ENCODE measurements around the gene DGCR2. TPM values are rescaled to one million over a fixed set of nuclear protein-coding genes. Genes with fewer than 3 reads are reported as not detected.

DGCR2 gene
- total RNA-seq, 2 donors from 2014 or later: 94.3 to 107 TPM

- H3K36me3 ChIP-seq: no peaks in the 10 kb centered on the region
- DNase-seq (ENCODE audit: low spot score): no peak
- TF ChIP-seq, protein P1, sequence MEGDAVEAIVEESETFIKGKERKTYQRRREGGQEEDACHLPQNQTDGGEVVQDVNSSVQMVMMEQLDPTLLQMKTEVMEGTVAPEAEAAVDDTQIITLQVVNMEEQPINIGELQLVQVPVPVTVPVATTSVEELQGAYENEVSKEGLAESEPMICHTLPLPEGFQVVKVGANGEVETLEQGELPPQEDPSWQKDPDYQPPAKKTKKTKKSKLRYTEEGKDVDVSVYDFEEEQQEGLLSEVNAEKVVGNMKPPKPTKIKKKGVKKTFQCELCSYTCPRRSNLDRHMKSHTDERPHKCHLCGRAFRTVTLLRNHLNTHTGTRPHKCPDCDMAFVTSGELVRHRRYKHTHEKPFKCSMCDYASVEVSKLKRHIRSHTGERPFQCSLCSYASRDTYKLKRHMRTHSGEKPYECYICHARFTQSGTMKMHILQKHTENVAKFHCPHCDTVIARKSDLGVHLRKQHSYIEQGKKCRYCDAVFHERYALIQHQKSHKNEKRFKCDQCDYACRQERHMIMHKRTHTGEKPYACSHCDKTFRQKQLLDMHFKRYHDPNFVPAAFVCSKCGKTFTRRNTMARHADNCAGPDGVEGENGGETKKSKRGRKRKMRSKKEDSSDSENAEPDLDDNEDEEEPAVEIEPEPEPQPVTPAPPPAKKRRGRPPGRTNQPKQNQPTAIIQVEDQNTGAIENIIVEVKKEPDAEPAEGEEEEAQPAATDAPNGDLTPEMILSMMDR (IDR thresholded peaks at IDR 0.05): peak in 1 of 4 experiments; percentile 22
- no peak for TF ChIP-seq POLR2AphosphoS5 (IDR thresholded peaks at IDR 0.05)
- 61% methylated on average over 18 of the region's 18 CpGs for WGBS
- H3K4me3 ChIP-seq: no peak overlapping the region
- no peak overlapping the region for H3K27ac ChIP-seq
- intact Hi-C loops (cut with DNase I): no loop called here
- peaks cover 11% of the 10 kb centered on the region for H3K4me1 ChIP-seq (replicated peaks)
- H3K9me3 ChIP-seq: no peaks in the 10 kb centered on the region
- H3K27me3 ChIP-seq (replicated peaks; ENCODE audit: insufficient read depth): no peaks in the 10 kb centered on the region
Observed at GRCh38 chr22:19105867-19106802, 16.1 kb downstream of the DGCR2 start.

DNA sequence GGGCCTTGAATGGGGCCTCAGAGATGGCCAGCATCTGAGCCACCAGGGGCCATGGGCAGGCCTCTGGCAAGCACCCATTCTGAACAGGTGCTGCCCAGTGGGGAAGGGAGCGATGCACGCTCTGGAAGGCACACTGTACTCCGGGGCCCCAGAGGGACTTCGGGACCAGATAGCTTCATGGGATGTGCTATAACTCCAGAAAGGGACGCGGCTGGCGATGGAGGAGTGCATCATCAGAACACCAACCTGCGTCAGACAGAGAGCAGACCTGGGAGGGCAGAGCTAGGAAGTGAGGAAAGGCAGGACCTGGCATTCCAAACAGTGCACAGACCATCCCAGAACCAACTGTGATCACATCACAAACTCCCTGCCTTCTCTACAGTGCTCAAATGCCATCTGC, 16.8 kb downstream of the DGCR2 start:
- DNase-seq (ENCODE audit: low spot score): no peak
- no peak for TF ChIP-seq POLR2A (IDR thresholded peaks at IDR 0.05)
- no peak for TF ChIP-seq POLR2AphosphoS5 (IDR thresholded peaks at IDR 0.05)
- TF ChIP-seq, protein P1 (IDR thresholded peaks at IDR 0.05): no peak
- no peaks in the 10 kb centered on the region for H3K36me3 ChIP-seq
- H3K9me3 ChIP-seq: no peaks in the 10 kb centered on the region
- 95% methylated on average over 8 of the region's 8 CpGs for WGBS
- H3K27me3 ChIP-seq (replicated peaks; ENCODE audit: insufficient read depth): no peaks in the 10 kb centered on the region
- H3K27ac ChIP-seq: no peak overlapping the region
- peaks cover 11% of the 10 kb centered on the region for H3K4me1 ChIP-seq (replicated peaks)
- no peak overlapping the region for H3K4me3 ChIP-seq
- intact Hi-C loops (cut with DNase I): no loop called here

DNA sequence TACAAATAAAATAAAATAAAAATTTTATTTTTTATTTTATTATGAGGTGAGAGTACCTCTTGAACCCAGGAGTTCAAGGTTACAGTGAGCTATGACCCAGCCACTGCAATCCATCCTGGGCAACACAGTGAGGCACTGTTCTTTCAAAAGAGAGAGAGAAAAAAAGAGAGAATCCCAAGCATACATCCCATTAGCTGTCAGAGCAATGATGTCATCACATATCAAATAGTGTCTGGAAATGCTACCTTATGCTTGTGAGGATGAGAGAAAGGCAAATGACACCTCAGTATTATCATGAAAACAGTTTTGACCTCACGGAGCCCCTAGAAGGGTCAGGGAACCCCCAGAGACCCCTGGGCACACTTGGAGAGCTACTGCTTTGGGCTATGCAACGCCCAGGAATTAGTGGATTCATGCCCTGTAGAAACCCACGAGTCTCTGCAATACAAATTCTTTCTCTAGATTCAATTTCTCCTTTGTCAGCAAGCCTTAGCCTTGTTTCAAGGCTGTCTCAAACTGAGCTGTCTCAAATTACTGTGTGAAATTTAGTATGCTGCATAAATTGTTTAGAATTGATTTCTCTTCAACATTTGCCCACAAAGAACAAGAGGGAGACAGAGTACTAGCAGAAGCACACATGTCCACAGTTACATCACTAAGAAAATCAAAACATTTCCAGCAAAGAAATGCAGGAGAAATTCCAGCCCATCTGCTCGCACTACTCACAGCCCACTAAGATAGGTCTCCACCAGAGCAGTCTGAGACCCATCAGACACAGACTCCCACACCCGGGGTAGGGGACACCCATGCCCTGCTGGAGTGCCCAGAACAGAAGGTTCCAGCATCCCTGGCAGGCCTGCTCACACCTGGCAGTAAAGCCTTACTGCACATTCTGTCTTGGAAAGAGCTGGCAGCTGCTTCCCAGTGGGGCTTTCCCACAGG, 18.1 kb downstream of the DGCR2 start:
- intact Hi-C loops (cut with DNase I): no loop called here
- TF ChIP-seq POLR2A (IDR thresholded peaks at IDR 0.05) (no peak), POLR2AphosphoS5 (IDR thresholded peaks at IDR 0.05) (no peak)
- TF ChIP-seq, protein P1 (IDR thresholded peaks at IDR 0.05): no peak
- Histone ChIP-seq H3K36me3 (no peaks in the 10 kb centered on the region), H3K27me3 (replicated peaks; ENCODE audit: insufficient read depth) (no peaks in the 10 kb centered on the region), H3K27ac (no peak overlapping the region), H3K9me3 (no peaks in the 10 kb centered on the region), H3K4me1 (replicated peaks) (peaks cover 7% of the 10 kb centered on the region), H3K4me3 (no peak overlapping the region)
- no peak for DNase-seq (ENCODE audit: low spot score)
- 57% methylated on average over 5 of the region's 5 CpGs for WGBS

DNA sequence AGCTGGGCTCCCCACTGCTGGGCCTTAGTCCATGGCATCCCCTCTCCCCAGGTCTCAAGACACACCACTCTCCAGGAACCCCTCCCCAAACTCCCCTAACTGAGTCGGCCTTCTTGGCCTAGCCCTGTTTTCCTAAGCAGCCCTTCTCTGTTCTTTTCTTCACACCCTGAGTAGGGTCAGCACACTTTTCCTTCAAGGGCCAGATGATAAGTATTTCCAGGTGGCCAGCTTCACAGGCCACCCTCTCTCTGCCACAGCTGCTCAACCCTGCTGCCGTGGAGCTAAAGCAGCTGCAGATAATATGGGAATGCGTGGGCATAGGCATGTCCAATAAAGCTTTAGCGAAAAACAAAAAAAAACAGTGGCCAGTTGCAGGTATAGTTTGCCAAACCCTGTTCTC, 24.1 kb downstream of the DGCR2 start:
- no peaks in the 10 kb centered on the region for H3K9me3 ChIP-seq
- no peak for DNase-seq (ENCODE audit: low spot score)
- H3K36me3 ChIP-seq: no peaks in the 10 kb centered on the region
- no peaks in the 10 kb centered on the region for H3K4me1 ChIP-seq (replicated peaks)
- no peak for TF ChIP-seq POLR2AphosphoS5 (IDR thresholded peaks at IDR 0.05)
- no peak for TF ChIP-seq POLR2A (IDR thresholded peaks at IDR 0.05)
- TF ChIP-seq, protein P1 (IDR thresholded peaks at IDR 0.05): no peak
- WGBS: 70% methylated on average over 4 of the region's 4 CpGs
- intact Hi-C loops (cut with DNase I): no loop called here
- H3K27ac ChIP-seq: no peak overlapping the region
- no peaks in the 10 kb centered on the region for H3K27me3 ChIP-seq (replicated peaks; ENCODE audit: insufficient read depth)
- no peak overlapping the region for H3K4me3 ChIP-seq
